Endometrial microvascular endothelial cells (primary cell): Measurements from ENCODE around the gene LRFN2. TPM values are rescaled to one million over a fixed set of nuclear protein-coding genes. Genes with fewer than 3 reads are reported as not detected.

Experiments used
- in situ Hi-C: cut with HindIII; loops from 2 replicates; pipeline ENCODE4 v1.10.0; 2017; ENCODE audit warnings: low sequenced_read_pairs, low pct_unique_long_range_greater_than_20kb; ENCODE audit errors: inconsistent ontology term
- total RNA-seq: library from RNA; depleted of rRNA; stranded (reverse); fragments of >200 nt; gene quantifications from one replicate; pipeline ENCODE4 v1.2.3, GENCODE V29; 2015; ENCODE audit errors: inconsistent ontology term

The LRFN2 gene
- total RNA-seq, 1 donor from 2014 or later, result not detected

DNA sequence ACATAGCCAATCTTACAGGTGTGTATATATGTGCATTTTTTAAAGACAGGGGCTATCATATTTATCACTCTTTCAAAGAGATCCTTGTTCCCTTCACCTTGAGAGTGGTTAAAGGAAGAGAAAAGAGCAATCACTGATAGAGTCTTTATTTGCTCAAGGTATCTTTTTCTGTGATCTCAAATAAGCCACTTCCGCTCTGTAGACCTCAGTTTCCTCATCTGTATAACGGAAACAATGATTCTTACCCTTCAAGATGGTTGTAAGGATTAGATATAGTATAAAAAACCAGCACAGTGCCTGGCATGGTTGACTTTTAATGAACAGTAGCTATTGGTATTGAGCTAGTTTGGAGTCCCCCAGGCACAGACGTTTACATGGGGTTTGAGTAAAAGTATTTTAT lies 10.1 kb upstream of the LRFN2 start:
- in situ Hi-C loops, result no loop called here

DNA sequence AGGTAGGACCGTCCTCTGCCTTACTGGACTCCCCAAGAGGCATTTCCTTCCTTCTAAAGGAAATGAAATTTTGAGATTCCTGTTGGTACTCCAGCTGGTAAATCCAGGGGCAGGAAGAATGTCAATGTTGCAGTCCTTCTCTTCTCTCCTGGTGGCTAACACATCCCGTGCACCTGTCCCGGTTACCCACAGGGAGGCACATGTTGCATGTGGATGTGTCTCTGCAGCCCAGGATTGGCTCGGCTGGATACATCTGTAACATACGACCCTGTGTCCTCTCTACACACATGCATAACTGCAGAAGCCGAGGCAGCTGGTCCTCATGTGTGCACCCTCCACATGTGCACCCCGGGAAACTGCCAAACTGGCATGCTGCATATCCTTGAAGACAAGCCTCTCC lies 1.3 kb upstream of the LRFN2 start:
- in situ Hi-C loops, result no loop called here

DNA sequence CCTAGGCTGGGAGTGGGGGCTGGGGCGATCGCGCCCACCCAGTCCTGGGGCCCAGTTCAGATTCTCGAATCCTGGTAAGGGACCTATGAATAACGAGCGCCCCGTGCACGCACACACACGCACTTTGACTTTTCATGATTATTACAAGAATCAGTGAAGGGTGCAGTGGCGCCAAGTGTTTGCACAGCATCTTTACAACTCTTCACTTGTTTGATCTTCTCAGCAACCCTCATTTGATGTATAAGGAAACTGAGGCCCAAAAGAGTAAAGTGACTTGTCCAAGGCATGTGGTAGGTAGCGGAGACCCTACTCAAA lies 863 bp upstream of the LRFN2 start:
- in situ Hi-C loops, result no loop called here

DNA sequence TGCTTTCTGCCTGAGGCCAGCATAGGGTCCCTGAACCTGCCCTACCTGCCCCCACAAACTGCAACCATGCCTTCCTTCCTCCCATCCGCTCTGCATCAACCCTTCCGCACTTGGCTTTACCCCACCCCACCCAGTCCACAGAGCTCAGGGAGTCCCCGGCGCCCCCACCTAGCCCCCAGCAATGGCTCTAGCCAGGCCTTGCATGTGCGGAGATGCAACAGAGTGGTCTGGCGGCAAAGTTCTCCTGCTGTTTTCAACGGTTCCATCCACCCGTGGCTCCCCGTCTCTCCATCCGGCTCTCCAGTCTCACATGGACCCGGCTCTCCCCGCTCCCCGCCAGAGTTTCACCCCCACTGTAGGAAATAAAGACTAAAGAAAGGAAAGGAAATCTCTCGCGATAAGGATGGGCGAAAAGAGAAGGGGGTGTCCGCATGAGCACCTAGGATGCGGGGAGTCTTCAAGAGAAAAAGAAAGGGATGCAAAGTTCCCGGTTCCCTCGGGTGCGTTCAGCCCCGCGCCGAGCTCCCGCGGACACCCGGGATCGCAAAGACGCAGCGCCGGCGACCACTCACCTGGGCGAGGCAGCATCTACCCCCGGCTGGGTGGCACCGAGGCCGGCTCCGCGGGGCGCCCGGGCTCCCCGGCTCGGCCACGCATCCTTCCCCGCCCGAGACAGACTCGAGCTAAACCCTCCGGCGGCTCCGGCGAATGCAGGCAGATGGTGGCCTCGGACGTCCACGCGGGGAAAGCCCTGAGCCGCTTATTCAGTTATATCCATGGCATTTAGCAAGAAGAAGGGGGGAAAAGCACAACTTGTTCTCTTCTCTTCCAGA lies 579 bp downstream of the LRFN2 start:
- in situ Hi-C loops, result no loop called here

DNA sequence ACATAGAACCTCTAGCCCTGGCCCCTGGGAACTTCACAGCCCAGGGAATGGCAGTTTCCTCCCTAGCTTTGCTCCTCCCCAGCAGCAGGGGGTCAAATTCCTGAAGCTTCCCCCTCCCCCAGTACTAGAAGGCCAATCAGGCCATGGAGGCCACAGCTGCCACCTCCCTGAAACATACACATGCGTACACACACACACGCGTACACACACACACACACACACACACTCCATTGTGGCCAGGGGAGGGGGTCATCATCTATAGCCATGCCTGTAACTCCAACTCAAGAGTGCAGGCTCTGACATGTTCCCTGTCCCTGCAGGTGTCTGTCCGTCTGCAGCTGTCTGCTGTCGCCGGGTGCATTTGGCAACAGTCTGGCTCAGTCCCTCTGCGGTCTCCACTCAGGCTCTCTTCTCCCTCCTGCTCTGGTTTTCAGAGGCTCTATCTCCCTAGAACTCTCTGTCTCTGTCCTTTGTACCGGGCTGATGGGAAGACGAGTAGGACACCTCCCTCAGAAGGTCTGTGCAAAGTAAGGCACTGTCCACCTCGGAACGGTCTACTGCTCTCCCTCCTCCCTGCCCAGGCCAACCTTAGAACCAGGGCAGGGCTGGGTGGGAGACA lies 1.4 kb downstream of the LRFN2 start:
- in situ Hi-C loops, result no loop called here

DNA sequence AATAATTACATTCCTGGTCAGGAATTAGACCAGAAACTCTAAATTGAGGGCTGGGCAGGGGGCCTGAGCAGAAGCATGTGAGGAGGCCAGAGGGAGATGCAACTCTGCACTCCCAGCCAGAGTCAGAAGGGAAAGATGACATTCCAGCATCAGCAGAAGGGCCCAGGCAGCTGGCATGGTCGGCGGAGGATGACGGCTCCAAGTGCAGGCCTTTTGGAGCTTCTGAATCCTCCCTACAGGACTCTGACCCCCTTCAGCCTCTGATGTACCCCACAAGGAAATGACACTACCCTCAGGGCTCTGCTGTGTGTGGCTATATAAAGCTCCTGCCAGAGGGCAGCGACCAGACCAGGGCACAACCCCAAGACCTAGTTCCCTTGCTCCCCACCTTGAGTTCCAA lies 1.9 kb downstream of the LRFN2 start:
- in situ Hi-C loops, result no loop called here

DNA sequence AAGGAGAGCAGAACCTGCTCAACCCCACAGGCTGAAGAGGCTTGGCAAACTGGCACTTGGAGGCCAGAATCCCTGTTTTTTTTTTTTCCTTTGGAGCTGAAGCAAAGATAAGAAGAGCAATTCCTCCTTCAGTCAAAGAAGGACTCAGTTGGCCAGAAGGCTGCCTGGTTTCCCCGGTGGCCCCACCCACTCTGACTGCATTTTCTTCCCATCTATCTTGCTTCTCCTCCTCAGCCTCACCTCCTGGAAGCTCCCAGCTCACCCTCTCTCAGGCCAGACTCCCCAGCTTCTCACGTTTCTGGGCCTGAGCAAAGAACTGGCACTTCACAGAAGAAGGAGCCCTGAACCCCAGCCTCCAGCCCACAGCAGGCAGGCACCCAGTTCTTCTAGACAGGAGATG lies 2.4 kb downstream of the LRFN2 start:
- in situ Hi-C loops, result no loop called here

DNA sequence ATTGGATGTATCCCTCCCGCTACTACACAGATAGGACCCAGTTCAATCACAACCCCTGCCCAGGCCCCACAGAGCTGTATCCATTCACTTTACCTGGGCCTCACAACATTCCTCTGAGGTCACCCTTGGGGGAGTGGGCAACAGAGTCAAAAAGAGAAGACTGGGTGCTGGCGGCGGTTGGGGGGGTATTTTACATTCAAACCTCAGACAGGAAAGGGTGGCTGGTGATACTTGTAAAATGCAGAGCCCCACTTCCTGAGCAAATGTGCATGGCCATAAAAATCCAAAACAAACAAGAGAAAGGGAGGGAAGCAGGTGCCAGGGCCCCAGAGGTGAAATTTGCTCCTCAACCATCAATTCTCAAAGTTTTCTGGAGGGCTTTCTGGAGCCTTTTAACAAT lies 3.5 kb downstream of the LRFN2 start:
- in situ Hi-C loops, result no loop called here

DNA sequence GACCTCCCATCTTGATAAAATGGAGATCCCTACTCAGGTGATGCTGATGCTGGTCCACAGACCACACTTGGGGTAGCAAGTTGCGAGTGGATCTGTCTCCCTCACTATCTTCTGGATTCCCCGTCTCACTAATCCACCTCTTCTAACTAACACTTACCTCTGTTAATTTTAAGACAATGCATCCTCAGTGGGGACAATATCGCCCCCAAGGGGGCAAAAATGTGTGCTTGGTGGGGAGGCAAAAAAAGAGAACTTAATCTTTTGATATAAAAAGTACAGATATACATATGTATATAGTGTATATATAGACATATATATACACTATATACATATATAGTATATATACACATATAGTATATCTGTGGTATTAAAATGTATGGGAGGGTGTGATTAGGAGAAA lies 4.3 kb downstream of the LRFN2 start:
- in situ Hi-C loops, result no loop called here

DNA sequence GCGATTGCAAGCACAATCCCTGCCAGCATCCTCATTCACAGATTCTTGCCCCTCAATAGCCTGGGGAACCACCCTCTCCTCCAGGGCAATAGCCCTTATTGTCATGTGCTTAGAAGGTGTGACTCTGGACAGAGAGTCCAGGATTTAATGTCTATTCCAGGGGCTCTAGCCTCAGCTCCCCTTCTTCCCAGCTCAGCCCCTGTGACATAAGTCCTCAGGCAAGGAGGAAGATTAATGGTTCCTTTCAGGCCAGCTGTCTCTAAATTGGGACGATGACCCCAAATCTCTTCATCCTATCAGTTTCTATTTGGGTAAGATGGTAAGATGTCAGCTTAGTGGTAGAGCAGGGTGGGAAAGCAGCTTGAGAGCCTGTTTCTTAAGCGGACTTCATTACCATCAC lies 8.1 kb downstream of the LRFN2 start:
- in situ Hi-C loops, result no loop called here

DNA sequence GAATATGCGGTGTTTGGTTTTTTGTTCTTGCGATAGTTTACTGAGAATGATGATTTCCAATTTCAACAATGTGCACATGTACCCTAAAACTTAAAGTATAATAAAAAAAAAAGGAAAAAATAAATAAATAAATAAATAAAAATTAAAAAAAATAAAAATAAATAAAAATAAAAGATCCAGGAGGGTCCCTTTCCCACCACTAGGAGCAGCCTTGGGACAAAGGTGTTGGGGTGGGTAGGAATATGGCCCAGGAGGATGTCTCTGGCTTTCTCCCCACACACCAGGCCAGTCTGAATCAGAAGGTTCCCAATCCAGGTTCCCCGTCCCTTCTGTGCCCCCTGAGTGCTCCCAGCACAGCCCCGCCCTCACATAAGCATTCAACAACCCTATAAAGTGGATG lies 9.5 kb downstream of the LRFN2 start:
- in situ Hi-C loops, result no loop called here

DNA sequence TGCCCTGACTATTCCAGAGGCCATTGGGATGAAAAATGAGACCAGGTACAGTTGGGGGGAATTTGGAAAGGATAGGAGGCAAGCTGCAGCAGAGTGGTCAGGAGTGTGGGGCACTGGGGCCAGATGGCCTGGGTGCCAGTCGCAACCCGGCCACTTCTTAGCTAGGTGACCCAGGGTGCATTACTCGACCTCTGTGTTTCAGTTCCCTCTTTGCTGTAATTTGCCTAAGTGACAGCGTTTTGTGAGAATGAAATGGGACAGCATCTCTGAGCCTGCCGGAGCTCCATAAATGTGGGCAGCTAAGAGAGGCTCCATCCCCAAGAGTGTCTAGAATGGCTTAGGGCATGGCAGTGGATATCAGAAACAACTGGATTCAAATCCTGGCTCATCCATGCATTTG lies 13.9 kb downstream of the LRFN2 start:
- in situ Hi-C loops, result no loop called here

DNA sequence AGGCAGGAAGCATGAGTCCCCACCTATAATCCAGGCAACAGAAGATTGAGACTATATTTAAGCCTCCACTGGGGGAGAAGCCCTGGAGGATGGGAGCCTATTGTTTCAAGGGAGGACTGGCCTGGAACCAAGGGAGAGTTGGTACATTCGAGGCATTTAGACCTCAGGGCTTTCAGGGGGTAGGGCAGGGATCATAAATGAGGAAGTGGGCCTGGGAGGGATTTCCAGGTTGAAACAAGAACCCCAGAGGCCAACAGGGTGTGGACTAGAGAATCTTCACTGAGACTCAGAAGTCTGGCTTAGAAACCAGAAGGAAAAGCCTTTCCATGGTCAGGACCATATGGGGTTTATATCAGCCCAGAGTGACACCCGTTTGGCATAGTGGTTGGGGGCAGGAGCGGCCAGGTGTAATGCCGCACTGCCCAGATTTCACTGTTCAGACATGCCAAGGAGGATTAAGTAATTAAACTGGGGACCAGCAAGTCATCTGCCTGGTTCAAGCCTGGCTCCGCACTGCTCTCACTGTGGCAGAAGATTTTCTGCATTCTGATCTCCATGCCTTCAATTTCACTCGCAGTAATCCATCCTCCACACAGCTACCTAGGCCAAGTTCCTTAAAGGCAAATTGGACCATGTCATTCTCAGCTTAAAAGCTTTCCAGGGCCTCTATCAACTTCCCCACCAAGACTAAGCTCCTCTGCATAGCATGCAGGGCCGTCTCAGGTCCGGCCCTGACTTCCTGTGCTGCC lies 17.8 kb downstream of the LRFN2 start:
- in situ Hi-C loops, result no loop called here

DNA sequence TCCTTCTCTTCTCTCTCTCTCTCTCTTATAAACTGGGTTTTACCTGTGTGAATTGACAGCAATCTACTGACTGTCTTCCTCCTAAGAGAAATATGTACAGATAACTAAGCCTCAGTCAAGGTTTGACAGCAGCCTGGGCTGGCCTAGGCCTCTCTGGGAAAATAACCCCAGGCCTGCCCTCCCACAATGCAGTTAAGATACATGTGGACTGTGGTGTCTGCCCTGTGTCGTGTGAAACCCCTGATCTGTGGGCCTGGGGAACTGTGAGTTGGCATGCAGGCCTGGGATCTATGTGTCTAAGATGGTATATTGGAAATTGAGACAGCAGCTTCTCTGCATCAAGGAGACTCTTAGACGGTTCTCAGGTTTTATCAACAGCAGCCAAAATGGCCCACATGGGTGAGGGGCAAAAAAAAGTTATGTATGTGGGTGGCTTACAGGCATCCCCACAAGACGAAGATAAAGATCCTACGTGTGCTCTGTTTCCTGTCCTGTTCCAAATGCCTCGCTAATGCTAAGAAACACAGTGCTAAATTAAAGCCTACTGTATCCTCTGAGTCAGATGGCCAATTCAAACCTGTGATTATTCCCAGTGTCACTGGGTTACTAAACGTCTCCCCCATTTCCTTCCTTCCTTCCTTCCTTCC lies 19.0 kb downstream of the LRFN2 start:
- in situ Hi-C loops, result no loop called here

DNA sequence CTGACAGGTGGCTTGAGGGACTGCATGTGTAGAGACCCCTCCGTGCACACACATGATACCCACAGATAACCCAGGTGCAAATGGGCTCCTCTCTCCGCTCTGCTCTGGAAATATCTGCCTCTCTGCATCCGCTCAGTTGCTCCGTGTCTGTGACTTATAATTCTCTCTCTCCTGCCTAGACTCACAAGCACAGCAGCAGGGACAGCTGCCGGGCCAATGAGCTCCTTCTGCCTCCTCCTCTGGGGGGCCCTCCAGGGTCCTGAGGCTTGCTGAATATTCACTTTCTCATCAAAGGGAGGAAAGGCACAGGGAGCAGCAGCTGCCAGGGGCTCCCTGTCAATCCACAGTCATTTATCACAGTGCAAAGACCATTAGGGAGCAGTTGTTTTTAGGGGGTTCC lies 24.1 kb downstream of the LRFN2 start:
- in situ Hi-C loops, result no loop called here

DNA sequence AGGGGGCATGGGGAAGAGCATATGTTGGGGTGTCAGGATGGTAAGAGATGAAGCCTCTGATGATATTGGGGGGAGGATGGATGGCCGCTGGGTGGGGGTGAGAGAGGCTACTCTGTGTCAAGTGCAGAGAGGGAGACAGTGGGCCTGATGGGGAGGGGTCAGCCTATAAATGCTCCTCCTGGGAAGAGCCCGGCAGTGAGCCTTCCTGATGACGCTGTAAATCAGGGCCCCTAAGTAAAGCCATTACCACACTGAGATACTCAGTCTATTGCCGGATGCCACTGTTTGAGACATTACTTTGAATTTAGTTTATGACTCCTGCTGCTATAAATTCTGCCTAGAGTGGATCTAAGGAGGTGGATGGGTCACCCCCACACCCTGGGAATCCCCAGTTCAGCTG lies 28.1 kb downstream of the LRFN2 start:
- in situ Hi-C loops, result no loop called here

DNA sequence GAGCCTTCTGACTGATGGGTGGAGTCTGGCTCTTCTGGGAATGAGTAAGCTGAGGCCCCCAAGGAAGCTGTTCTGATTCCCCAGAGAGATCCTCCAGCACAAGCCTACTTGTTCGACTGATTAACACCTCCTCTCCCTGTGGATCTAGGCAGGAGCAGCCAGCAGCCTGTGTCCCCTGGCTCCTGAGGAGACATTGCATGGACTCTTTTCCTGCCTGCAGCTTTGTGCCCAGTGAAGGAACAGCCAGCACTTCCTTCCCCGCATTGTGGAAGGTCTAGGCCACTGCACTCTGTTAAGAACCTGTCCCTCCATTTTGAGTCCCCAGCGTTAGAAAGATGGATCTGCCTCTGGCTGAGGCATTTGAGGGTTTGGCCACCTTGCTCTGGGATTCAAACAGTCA lies 29.1 kb downstream of the LRFN2 start:
- in situ Hi-C loops, result no loop called here

DNA sequence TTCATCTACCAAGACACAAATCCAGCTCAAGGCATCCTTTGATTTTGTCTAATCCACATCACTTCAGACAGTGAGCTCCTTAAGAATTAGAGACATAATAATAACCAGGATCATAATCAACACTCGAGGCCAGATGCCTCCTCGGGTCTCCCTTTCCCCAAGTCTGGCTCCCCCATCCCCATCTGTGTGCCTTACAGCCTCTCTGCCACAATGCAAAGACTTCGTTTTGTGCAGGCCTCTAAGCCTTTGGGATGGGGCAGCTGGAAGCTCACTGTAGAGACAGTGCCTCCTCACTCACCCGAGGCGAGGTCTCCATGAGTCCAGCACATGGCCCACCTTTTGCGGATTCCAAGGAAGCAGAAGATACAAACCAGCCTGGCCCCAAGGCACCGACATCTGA lies 30.3 kb downstream of the LRFN2 start:
- in situ Hi-C loops, result no loop called here

DNA sequence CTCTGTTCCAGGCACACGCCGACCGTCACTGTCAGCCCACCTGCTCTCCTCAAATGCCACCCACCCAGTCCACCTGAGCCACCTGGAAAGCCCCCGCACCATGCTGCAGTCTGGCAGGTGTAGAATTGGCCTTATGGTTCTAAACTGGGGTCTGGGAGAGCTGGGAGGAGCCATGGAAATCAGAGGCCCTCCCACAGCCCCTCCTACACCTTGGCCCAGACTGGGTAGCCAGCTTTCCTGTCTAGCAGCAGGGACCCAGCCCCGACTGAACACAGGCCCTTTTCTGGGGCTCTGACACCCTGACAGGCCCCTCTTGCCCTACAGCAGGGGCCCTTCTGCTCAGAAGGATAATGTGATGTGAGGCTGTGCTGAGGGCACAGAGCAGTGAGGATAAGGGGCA lies 31.1 kb downstream of the LRFN2 start:
- in situ Hi-C loops, result no loop called here

DNA sequence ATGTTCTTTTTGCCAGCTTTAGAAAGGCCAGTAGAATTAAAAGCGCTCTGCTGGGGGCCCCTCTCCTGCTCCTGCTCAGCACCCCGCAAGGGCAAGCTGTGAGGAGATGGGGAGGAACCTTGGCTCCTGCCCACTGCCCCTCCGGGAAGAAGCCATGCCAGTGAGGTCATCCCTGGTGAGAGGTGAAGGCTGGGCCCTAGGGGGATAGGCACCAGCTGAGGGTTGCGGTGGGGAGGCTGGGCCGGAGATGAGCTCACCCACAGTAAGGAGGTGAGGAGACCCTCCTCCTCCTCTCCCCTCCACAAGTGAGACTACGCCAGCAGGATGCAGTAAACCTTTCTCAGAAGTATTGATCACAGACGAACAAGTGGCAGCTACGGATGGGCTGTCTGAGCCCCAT lies 32.1 kb downstream of the LRFN2 start:
- in situ Hi-C loops, result no loop called here
